HG02610 (cell line): ENCODE measurements around the gene PTRH1.

Source experiments
- ATAC-seq: cut with Tn5 transposase; IDR thresholded peaks from one replicate; pipeline ENCODE4 v1.9.1; 2021; ENCODE audit warnings: mild to moderate bottlenecking, moderate library complexity; ENCODE audit not compliant: unreplicated experiment

PTRH1 gene

GRCh38 chr9:127721391-127721821 lies 5.9 kb upstream of the PTRH1 start:
- ATAC-seq = no peak

- no peak for ATAC-seq
Measured at GRCh38 chr9:127720865-127721227, 5.4 kb upstream of the PTRH1 start.

- ATAC-seq = no peak
Measured at GRCh38 chr9:127720031-127720864, 4.8 kb upstream of the PTRH1 start.

GRCh38 chr9:127717766-127718165 lies 2.3 kb upstream of the PTRH1 start:
- no peak for ATAC-seq

GRCh38 chr9:127716412-127716811 lies 949 bp upstream of the PTRH1 start:
- ATAC-seq = no peak

GRCh38 chr9:127714951-127715469 lies 453 bp downstream of the PTRH1 start:
- no peak for ATAC-seq

- no peak for ATAC-seq
Measured at GRCh38 chr9:127714020-127714750, 1.3 kb downstream of the PTRH1 start.

- no peak for ATAC-seq
Measured at GRCh38 chr9:127712867-127713266, 2.6 kb downstream of the PTRH1 start.

GRCh38 chr9:127712371-127712770 lies 3.1 kb downstream of the PTRH1 start:
- no peak for ATAC-seq

GRCh38 chr9:127711831-127712274 lies 3.6 kb downstream of the PTRH1 start:
- ATAC-seq = no peak

GRCh38 chr9:127711226-127711701 lies 4.2 kb downstream of the PTRH1 start:
- no peak for ATAC-seq

- no peak for ATAC-seq
Measured at GRCh38 chr9:127710204-127710783, 5.2 kb downstream of the PTRH1 start.

- ATAC-seq = no peak
Measured at GRCh38 chr9:127708952-127709587, 6.4 kb downstream of the PTRH1 start.

- no peak for ATAC-seq
Measured at GRCh38 chr9:127707766-127708165, 7.7 kb downstream of the PTRH1 start.

- no peak for ATAC-seq
Measured at GRCh38 chr9:127706836-127707241, 8.6 kb downstream of the PTRH1 start, which contains the start of gene CFAP157. TSS of gene CFAP157 (plus strand) at chr9:127706988. CDS start at chr9:127707032, 44 bp downstream.

- no peak for ATAC-seq
Measured at GRCh38 chr9:127705577-127706379, 9.7 kb downstream of the PTRH1 start.

GRCh38 chr9:127703289-127703946 lies 12.0 kb downstream of the PTRH1 start:
- no peak for ATAC-seq

- ATAC-seq = no peak
Measured at GRCh38 chr9:127700594-127701255, 14.7 kb downstream of the PTRH1 start.

GRCh38 chr9:127700140-127700539 lies 15.3 kb downstream of the PTRH1 start:
- no peak for ATAC-seq
